SK-N-SH (cell line): ENCODE data around the gene IP6K1. TPM values are rescaled to one million over a fixed set of nuclear protein-coding genes. Genes with fewer than 3 reads are reported as not detected.

Experiments
- CTCF ChIA-PET: fragments of 300-600, 350-600 bp; formaldehyde crosslinking; extraction: SDS; loops from one replicate; lab custom pipeline; 2021; lab: Yijun Ruan, JAX
- POLR2A ChIA-PET: fragments of 350-600 bp; sonication (Branson Sonifier 250); formaldehyde crosslinking; extraction: SDS; loops from one replicate; lab custom pipeline; 2020; ENCODE audit warnings: antibody characterized with exemption, inconsistent platforms; lab: Yijun Ruan, JAX
- DNase-seq: peaks from one replicate; pipeline ENCODE4 v3.0.0; 2012
- H2AFZ ChIP-seq: fragments of 200-600 bp; sonication (generic); 2 replicates; pipeline ENCODE4 v1.8.1; 2016; ENCODE audit warnings: antibody characterized with exemption, mild to moderate bottlenecking, low read depth
- H3F3A ChIP-seq: fragments of 200-600 bp; sonication (generic); replicated peaks from 2 replicates; pipeline ENCODE3; 2016; ENCODE audit warnings: antibody characterized with exemption, mild to moderate bottlenecking; ENCODE audit not compliant: insufficient read depth
- H3K27ac ChIP-seq, 2 experiments: fragments of 200-500 bp in 1 of 2; fragments of 200-600 bp in 1 of 2; sonication (Bioruptor generic) in 1 of 2; sonication (generic), shearing (Covaris generic) in 1 of 2; 2 replicates each; pipeline versions ENCODE4 v1.5.1 to v1.6.1; 2014 to 2016; ENCODE audit warnings: low read depth in 2 of 2, inconsistent platforms in 1 of 2, low read length in 1 of 2, mild to moderate bottlenecking in 1 of 2, mixed read lengths in 1 of 2
- H3K27me3 ChIP-seq: fragments of 200-600 bp; sonication (generic), shearing (Covaris generic); 2 replicates; pipeline ENCODE4 v1.6.1; 2016; ENCODE audit warnings: mixed run types; ENCODE audit not compliant: insufficient read depth
- H3K36me3 ChIP-seq, 2 experiments: fragments of 200-500 bp in 1 of 2; fragments of 200-600 bp in 1 of 2; sonication (Bioruptor generic) in 1 of 2; sonication (generic) in 1 of 2; replicated peaks in 1 of 2; 2 replicates each; pipeline versions ENCODE3 to v1.5.1; 2014 to 2016; ENCODE audit warnings: low read length in 1 of 2, mild to moderate bottlenecking in 1 of 2; ENCODE audit not compliant: insufficient read depth in 2 of 2, control insufficient read depth in 1 of 2
- H3K4me1 ChIP-seq, 2 experiments: fragments of 200-500 bp in 1 of 2; fragments of 200-600 bp in 1 of 2; sonication (Bioruptor generic) in 1 of 2; sonication (generic), shearing (Covaris generic) in 1 of 2; 2 replicates each; pipeline versions ENCODE4 v1.5.1 to v1.6.1; 2014 to 2016; ENCODE audit warnings: low read depth in 1 of 2, low read length in 1 of 2, mixed run types in 1 of 2; ENCODE audit not compliant: insufficient read depth in 2 of 2, control insufficient read depth in 1 of 2
- H3K4me2 ChIP-seq: fragments of 200-600 bp; sonication (generic), shearing (Covaris generic); 2 replicates; pipeline ENCODE4 v1.6.1; 2017; ENCODE audit warnings: mixed run types
- H3K4me3 ChIP-seq, 2 experiments: fragments of 200-500 bp in 1 of 2; fragments of 200-600 bp in 1 of 2; sonication (Bioruptor generic) in 1 of 2; sonication (generic), shearing (Covaris generic) in 1 of 2; 2 replicates each; pipeline versions ENCODE4 v1.5.1 to v1.8.1; 2014 to 2016; ENCODE audit warnings: low read depth in 2 of 2, inconsistent platforms in 1 of 2, low read length in 1 of 2, mild to moderate bottlenecking in 1 of 2, mixed read lengths in 1 of 2, moderate library complexity in 1 of 2
- H3K79me2 ChIP-seq: fragments of 200-600 bp; sonication (generic); 2 replicates; pipeline ENCODE4 v1.8.1; 2017; ENCODE audit warnings: mild to moderate bottlenecking; ENCODE audit not compliant: insufficient read depth
- H3K9ac ChIP-seq: fragments of 200-600 bp; sonication (generic); 2 replicates; pipeline ENCODE4 v1.6.1; 2017; ENCODE audit warnings: mixed run types
- H3K9me2 ChIP-seq: fragments of 200-600 bp; sonication (generic); 2 replicates; pipeline ENCODE4 v1.6.1; 2017; ENCODE audit warnings: mixed run types
- H3K9me3 ChIP-seq: fragments of 200-600 bp; sonication (generic); 2 replicates; pipeline ENCODE4 v1.6.1; 2017; ENCODE audit warnings: mixed run types, mild to moderate bottlenecking, moderate library complexity
- H4K20me1 ChIP-seq: fragments of 200-600 bp; sonication (generic); 2 replicates; pipeline ENCODE4 v1.6.1; 2017; ENCODE audit warnings: mild to moderate bottlenecking, mixed run types; ENCODE audit not compliant: insufficient read depth
- EP300 ChIP-seq, 2 experiments: IDR thresholded peaks; 2 replicates each; pipeline versions ENCODE4 v1.4.0 to v1.6.1; 2012; ENCODE audit warnings: borderline replicate concordance in 1 of 2, low read depth in 1 of 2, low read length in 1 of 2
- EZH2phosphoT487 ChIP-seq: fragments of 200-600 bp; sonication (generic); IDR thresholded peaks from 2 replicates; pipeline ENCODE4 v1.6.1; 2017; ENCODE audit warnings: low read depth, mixed run types, mild to moderate bottlenecking, antibody characterized with exemption, moderate library complexity, borderline replicate concordance
- FOXJ3 ChIP-seq: sonication (generic); formaldehyde crosslinking; IDR thresholded peaks from 2 replicates; pipeline ENCODE4 v1.5.1; 2020; ENCODE audit warnings: mild to moderate bottlenecking, missing genetic modification reagents
- GABPA ChIP-seq: IDR thresholded peaks from 2 replicates; pipeline ENCODE4 v1.4.0; 2012; ENCODE audit warnings: low read depth, mild to moderate bottlenecking
- GATA2 ChIP-seq: sonication (generic); formaldehyde crosslinking; IDR thresholded peaks from 2 replicates; pipeline ENCODE4 v1.5.0; 2020; ENCODE audit warnings: mild to moderate bottlenecking, missing genetic modification reagents
- JUND ChIP-seq: IDR thresholded peaks from 2 replicates; pipeline ENCODE4 v1.4.0; 2012
- NFIC ChIP-seq: IDR thresholded peaks from 2 replicates; pipeline ENCODE4 v1.4.0; 2012; ENCODE audit warnings: borderline replicate concordance
- POLR2AphosphoS5 ChIP-seq: IDR thresholded peaks from 2 replicates; pipeline ENCODE4 v1.6.1; 2012; ENCODE audit warnings: low read depth, low read length
- RAD21 ChIP-seq: IDR thresholded peaks from 2 replicates; pipeline ENCODE4 v1.6.1; 2012; ENCODE audit warnings: mild to moderate bottlenecking, low read length
- RCOR1 ChIP-seq: fragments of 150-350 bp; IDR thresholded peaks from 2 replicates; pipeline ENCODE4 v1.6.1; 2017; ENCODE audit warnings: antibody characterized with exemption, low read length
- REST ChIP-seq: IDR thresholded peaks from 2 replicates; pipeline ENCODE4 v1.6.1; 2012; ENCODE audit warnings: mild to moderate bottlenecking, low read depth, low read length, moderate library complexity
- SIN3A ChIP-seq: IDR thresholded peaks from 2 replicates; pipeline ENCODE4 v1.6.1; 2012; ENCODE audit warnings: low read depth, mild to moderate bottlenecking, low read length, moderate library complexity, borderline replicate concordance
- WGBS: methylation state at CpG from one replicate; pipeline ENCODE4 v1.1.6; 2017; ENCODE audit warnings: low lambda C conversion rate; 5-methylcytosine and 5-hydroxymethylcytosine counted together
- polyA plus RNA-seq, 3 experiments: library from polyadenylated mRNA; depleted of rRNA; stranded (reverse); fragments of >200 nt; gene quantifications; 2 replicates each; pipeline ENCODE4 v1.2.3, GENCODE V29; 2012
- TF ChIP-seq, protein P1 (sequence below): fragments of 200-600 bp; sonication (generic); IDR thresholded peaks from 2 replicates; pipeline ENCODE4 v1.6.1; 2017; ENCODE audit warnings: antibody characterized with exemption, mild to moderate bottlenecking, moderate library complexity
- TF ChIP-seq, protein P2 (sequence below): IDR thresholded peaks from 2 replicates; pipeline ENCODE4 v1.4.0; 2012; ENCODE audit warnings: low read depth, borderline replicate concordance
- TF ChIP-seq, protein P3 (sequence below): IDR thresholded peaks from 2 replicates; pipeline ENCODE4 v1.4.0; 2012; ENCODE audit warnings: low read depth, borderline replicate concordance

IP6K1 gene
- polyA plus RNA-seq, 1 of the 3 experiments (the other 2 are of a cell fraction): 23.3 TPM

- no peak for TF ChIP-seq REST
- no peak for TF ChIP-seq NFIC
- TF ChIP-seq RCOR1: no peak
- TF ChIP-seq RAD21: no peak
- TF ChIP-seq EZH2phosphoT487: no peak
- no peak for TF ChIP-seq EP300 (IDR thresholded peaks at IDR 0.05; ENCODE audit: borderline replicate concordance in 1 of 2, low read depth in 1 of 2, low read length in 1 of 2)
Measured at GRCh38 chr3:49806850-49807249, 20.5 kb upstream of the IP6K1 start (continued).

DNA sequence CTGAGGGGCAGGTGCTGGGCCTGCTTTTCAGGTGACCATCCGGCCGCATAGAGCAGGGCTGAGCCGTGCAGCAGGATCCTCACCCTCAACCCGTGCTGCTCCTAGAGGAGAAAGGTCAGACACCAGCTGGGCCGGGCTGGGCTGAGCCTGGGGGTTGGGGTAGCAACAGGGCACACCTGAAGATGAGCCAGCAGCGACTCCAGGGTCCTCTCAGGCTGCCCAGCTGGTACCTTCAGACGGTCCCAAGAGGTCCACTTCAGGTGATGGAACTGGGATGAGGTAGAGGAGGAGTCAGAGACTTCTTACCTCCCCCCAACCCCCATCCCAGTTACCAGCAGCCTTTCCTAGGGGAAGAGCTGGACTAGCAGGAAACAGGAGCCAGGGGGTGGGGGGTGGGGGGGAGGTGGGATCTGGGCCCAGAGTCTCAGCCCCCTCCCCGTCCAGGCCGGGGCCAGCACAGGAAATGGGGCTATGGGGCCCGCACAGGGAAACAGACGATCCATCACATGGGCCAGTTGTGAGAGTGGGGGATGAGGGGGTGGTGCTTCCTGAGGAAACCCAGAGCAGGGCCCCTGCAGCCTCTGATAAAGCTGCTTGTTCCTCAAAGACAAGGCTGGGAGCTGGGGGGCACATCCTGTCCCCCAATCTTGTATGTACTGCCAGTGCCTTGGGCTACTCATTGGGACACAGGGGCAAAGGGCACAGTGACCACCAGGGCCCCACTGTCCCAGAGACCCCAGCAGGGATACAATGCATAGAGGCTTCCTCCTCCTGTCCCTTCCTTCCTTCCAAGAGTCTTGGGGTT, 19.8 kb upstream of the IP6K1 start:
- CTCF ChIA-PET: interaction anchor here (0.9 to 17.6 kb wide), 6 partner anchors 12 to 102 kb away, joined by 3 to 386 read pairs (median 4); no protein-coding TSS in a partner anchor
- DNase-seq: peak; percentile 67
- TF ChIP-seq RAD21 (no peak), REST (no peak), GATA2 (CRISPR knock-in tag) (no peak), POLR2AphosphoS5 (no peak), FOXJ3 (CRISPR knock-in tag) (no peak), JUND (no peak), GABPA (no peak), SIN3A (no peak)
- TF ChIP-seq, protein P1, sequence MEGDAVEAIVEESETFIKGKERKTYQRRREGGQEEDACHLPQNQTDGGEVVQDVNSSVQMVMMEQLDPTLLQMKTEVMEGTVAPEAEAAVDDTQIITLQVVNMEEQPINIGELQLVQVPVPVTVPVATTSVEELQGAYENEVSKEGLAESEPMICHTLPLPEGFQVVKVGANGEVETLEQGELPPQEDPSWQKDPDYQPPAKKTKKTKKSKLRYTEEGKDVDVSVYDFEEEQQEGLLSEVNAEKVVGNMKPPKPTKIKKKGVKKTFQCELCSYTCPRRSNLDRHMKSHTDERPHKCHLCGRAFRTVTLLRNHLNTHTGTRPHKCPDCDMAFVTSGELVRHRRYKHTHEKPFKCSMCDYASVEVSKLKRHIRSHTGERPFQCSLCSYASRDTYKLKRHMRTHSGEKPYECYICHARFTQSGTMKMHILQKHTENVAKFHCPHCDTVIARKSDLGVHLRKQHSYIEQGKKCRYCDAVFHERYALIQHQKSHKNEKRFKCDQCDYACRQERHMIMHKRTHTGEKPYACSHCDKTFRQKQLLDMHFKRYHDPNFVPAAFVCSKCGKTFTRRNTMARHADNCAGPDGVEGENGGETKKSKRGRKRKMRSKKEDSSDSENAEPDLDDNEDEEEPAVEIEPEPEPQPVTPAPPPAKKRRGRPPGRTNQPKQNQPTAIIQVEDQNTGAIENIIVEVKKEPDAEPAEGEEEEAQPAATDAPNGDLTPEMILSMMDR: no peak
- TF ChIP-seq, protein P2, sequence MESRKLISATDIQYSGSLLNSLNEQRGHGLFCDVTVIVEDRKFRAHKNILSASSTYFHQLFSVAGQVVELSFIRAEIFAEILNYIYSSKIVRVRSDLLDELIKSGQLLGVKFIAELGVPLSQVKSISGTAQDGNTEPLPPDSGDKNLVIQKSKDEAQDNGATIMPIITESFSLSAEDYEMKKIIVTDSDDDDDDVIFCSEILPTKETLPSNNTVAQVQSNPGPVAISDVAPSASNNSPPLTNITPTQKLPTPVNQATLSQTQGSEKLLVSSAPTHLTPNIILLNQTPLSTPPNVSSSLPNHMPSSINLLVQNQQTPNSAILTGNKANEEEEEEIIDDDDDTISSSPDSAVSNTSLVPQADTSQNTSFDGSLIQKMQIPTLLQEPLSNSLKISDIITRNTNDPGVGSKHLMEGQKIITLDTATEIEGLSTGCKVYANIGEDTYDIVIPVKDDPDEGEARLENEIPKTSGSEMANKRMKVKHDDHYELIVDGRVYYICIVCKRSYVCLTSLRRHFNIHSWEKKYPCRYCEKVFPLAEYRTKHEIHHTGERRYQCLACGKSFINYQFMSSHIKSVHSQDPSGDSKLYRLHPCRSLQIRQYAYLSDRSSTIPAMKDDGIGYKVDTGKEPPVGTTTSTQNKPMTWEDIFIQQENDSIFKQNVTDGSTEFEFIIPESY: no peak
- TF ChIP-seq, protein P3, sequence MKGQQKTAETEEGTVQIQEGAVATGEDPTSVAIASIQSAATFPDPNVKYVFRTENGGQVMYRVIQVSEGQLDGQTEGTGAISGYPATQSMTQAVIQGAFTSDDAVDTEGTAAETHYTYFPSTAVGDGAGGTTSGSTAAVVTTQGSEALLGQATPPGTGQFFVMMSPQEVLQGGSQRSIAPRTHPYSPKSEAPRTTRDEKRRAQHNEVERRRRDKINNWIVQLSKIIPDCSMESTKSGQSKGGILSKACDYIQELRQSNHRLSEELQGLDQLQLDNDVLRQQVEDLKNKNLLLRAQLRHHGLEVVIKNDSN: no peak

More for the DNA sequence above, 19.8 kb upstream of the IP6K1 start:
- POLR2A ChIA-PET: interaction anchor here (1.2 to 5.0 kb wide), 3 partner anchors 15 to 134 kb away, joined by 6 to 37 read pairs (median 6); partner anchors contain the start of gene RBM6
- 50% methylated on average over 1 of the region's 11 CpGs for WGBS
- Histone ChIP-seq H4K20me1 (no peaks in the 10 kb centered on the region), H3K36me3 (no peaks in the 10 kb centered on the region), H3F3A (no peaks in the 10 kb centered on the region), H3K27me3 (no peaks in the 10 kb centered on the region), H3K9me2 (no peaks in the 10 kb centered on the region), H3K9me3 (no peaks in the 10 kb centered on the region), H3K79me2 (no peaks in the 10 kb centered on the region), H3K9ac (no peak overlapping the region), H3K27ac (peak overlapping the region in 1 of 2 experiments; percentile 98; a peak in 2 of 4 replicates), H3K4me3 (no peak overlapping the region), H2AFZ (no peak overlapping the region), H3K4me2 (peak overlapping the region; percentile 50; the same call in 1 of the 2 replicates), H3K4me1 (peaks cover 16 to 64% of the 10 kb centered on the region in 2 experiments)
